Gastrocnemius medialis (tissue), 4 donors: ENCODE measurements around the gene RAX.

Experiments
- POLR2A ChIP-seq, 2 donors: fragments of 450-650 bp; IDR thresholded peaks; one replicate each; pipeline ENCODE4 v1.6.1; 2017; ENCODE audit warnings: antibody characterized with exemption in 2 of 2, mild to moderate bottlenecking in 2 of 2, moderate library complexity in 2 of 2
- TF ChIP-seq, protein P1 (sequence below), 5 experiments: fragments of 450-650 bp in 3 of 5; fragments of 200-600 bp in 2 of 5; sonication (generic) in 2 of 5; IDR thresholded peaks in 4 of 5; conservative IDR thresholded peaks in 1 of 5; 1 replicate in 4 of 5; 2 replicates in 1 of 5; pipeline ENCODE4 v1.5.1; 2016 to 2019; ENCODE audit warnings: antibody characterized with exemption in 5 of 5, mild to moderate bottlenecking in 3 of 5, moderate library complexity in 3 of 5

DNA sequence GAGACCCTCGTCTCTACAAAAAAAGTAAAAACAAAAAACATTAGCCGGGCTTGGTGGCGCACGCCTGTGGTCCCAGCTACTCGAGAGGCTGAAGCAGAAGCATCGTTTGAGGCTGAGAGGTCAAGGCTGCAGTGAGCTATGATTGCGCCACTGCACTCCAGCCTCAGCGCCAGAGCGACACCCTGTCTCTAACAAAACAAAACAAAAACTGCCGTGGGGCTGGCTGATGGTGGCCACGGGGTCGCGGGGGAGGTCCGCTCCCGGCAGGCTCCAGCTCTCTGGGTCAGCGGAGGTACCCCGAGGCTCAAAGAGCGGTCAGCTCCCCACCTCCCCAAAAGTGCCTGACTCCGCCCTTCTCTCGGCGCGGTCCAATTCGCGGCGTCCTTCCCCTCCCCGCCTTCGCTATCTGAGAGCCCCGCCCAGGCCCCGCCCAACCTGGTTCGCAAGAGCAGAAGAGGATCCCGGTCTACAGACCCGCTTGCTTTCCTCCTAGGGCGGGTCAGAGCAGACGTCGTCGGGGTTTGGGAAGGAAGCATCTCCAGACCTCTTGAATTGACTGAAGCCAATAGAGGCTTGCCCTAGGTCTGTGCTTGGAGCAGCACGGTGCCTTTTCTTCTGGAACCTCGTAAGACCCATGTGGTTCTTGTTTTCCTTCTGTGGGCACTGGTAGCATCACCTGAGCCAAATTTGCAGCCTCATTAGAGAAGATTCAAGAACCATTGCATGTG is 7.8 kb downstream of the RAX start:
- TF ChIP-seq, protein P1, sequence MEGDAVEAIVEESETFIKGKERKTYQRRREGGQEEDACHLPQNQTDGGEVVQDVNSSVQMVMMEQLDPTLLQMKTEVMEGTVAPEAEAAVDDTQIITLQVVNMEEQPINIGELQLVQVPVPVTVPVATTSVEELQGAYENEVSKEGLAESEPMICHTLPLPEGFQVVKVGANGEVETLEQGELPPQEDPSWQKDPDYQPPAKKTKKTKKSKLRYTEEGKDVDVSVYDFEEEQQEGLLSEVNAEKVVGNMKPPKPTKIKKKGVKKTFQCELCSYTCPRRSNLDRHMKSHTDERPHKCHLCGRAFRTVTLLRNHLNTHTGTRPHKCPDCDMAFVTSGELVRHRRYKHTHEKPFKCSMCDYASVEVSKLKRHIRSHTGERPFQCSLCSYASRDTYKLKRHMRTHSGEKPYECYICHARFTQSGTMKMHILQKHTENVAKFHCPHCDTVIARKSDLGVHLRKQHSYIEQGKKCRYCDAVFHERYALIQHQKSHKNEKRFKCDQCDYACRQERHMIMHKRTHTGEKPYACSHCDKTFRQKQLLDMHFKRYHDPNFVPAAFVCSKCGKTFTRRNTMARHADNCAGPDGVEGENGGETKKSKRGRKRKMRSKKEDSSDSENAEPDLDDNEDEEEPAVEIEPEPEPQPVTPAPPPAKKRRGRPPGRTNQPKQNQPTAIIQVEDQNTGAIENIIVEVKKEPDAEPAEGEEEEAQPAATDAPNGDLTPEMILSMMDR (IDR thresholded peaks at IDR 0.05 in 4 of 5, conservative IDR thresholded peaks at IDR 0.05 in 1 of 5): no peak
- no peak for TF ChIP-seq POLR2A (IDR thresholded peaks at IDR 0.05)
